Activated effector memory CD4-positive, alpha-beta T cell treated with Interleukin-2 at 50 U/mL for 16 hours (primary cell): ENCODE data around the gene RACK1.

Source experiments
- DNase-seq: peaks from one replicate; pipeline ENCODE4 v3.0.0-alpha.2; 2020

Gene RACK1

GRCh38 chr5:181192337-181193046, 51.2 kb downstream of the RACK1 start:
- DNase-seq, result no peak

- DNase-seq, result peak; percentile 95
Observed at GRCh38 chr5:181191526-181192336, 52.0 kb downstream of the RACK1 start.

GRCh38 chr5:181190711-181191525, 52.8 kb downstream of the RACK1 start:
- DNase-seq, result peak; percentile 36

GRCh38 chr5:181189962-181190710, 53.6 kb downstream of the RACK1 start:
- peak; percentile 27 for DNase-seq

- peak; percentile 32 for DNase-seq
Observed at GRCh38 chr5:181189363-181189961, 54.2 kb downstream of the RACK1 start.

GRCh38 chr5:181188700-181189362, 54.9 kb downstream of the RACK1 start:
- peak; percentile 66 for DNase-seq

- no peak for DNase-seq
Observed at GRCh38 chr5:181187500-181188213, 56.0 kb downstream of the RACK1 start.

- no peak for DNase-seq
Observed at GRCh38 chr5:181186986-181187499, 56.7 kb downstream of the RACK1 start.
